Esophagus muscularis mucosa (tissue), 3 donors: ENCODE results near the gene CDC5L.

Source experiments
- CTCF ChIP-seq, 3 experiments: fragments of 200-600 bp in 2 of 3; fragments of 450-650 bp in 1 of 3; sonication (generic) in 2 of 3; IDR thresholded peaks; one replicate each; pipeline ENCODE4 v1.5.1; 2017 to 2019; ENCODE audit warnings: antibody characterized with exemption in 3 of 3, mild to moderate bottlenecking in 2 of 3, moderate library complexity in 1 of 3
- POLR2A ChIP-seq: fragments of 450-650 bp; IDR thresholded peaks from one replicate; pipeline ENCODE4 v1.6.1; 2017; ENCODE audit warnings: antibody characterized with exemption, moderate library complexity, mild to moderate bottlenecking, low read depth

- TF ChIP-seq CTCF (IDR thresholded peaks at IDR 0.05) (no peak), POLR2A (no peak)
These were observed 28.5 kb downstream of the CDC5L start for GRCh38 chr6:44415873-44416502.
